ENCODE results near the gene CDKL2.
"Not testable (repeated sequence)": the region's sequence is repeated elsewhere in the genome, so short reads cannot be mapped to it uniquely, and the experiment has no call there.

Gene CDKL2

GRCh38 chr4:75630174-75630936 lies at the start of gene CDKL2:
TSS of gene CDKL2 (minus strand) at chr4:75630528. CDS start at chr4:75625988, 4,540 bp downstream.
- peak; percentile 79 for DNase-seq

GRCh38 chr4:75678965-75679364 lies 48.6 kb upstream of the CDKL2 start:
- no peak for DNase-seq

- DNase-seq, result no peak
Observed at GRCh38 chr4:75678473-75678872, 48.1 kb upstream of the CDKL2 start.

GRCh38 chr4:75675004-75675531 lies 44.7 kb upstream of the CDKL2 start:
- no peak for DNase-seq

DNA sequence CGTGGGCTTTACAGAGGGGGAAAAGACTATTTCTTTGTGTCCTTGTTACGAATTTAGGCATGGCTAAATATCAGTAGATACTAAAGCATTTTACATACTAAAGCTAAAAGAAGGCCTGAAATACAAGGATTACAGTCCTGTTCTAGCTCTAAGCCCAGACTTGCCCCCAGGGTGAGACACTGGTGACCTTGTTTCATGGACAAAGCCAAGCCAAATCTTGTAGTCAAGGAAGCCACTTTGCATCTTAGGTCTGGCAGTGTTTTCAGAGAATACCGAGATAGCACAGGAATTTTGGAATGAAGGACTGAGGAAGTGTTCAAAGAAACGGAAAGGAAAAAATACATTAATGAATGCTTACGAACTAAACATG lies 43.6 kb upstream of the CDKL2 start:
- no peak for DNase-seq

DNA sequence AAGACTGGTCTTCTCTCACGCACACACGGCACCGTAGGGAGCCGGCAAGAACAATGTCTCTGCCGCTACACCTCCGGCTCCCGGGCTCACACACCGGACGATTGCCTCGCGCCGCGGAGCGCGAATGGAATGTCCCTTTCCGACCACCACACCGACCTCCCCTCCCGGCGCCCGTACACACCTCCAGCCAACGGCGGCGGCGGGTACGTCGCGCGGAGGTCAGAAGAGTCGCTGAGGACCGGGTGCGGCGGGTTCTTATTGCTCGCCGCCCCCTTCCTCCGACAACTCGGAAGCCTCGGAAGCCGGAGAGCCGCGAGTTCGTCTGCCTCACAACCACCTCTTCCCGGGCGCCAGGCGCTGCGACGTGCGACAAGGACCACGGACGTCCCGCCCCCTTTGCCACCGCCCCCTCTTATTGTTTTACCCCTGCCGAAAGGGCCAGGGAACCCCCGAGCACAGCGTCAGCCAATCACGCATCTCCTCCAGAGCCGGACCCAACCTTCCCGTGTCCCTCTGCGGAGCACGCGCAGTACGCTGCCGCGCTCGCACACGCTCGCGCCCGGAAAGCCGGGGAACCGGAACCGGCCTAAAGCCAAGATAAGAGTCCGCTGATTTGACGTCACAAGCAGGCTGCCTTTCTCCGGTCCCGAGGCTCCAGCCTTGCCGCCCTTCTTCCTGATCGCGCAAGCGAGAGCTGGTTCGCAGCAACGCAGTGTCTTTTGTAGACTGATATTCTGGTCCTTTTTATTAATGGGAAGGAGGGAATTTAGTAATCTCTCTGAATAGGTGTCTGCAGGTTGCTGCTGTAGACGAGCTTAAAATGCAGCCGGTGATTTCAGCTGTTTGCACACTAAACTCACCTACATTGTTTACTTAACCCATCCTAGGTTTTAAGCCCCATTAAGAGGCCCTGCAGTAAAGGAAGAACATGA lies 43.0 kb upstream of the CDKL2 start, which contains the start of gene G3BP2:
TSS of gene G3BP2 (minus strand) at position 385 of the 932 bp plus-strand sequence. CDS start 11,386 bp downstream, outside the sequence.
- peak; percentile 97 for DNase-seq

- peak; percentile 28 for DNase-seq
Observed at GRCh38 chr4:75672461-75673026, 42.2 kb upstream of the CDKL2 start.

DNA sequence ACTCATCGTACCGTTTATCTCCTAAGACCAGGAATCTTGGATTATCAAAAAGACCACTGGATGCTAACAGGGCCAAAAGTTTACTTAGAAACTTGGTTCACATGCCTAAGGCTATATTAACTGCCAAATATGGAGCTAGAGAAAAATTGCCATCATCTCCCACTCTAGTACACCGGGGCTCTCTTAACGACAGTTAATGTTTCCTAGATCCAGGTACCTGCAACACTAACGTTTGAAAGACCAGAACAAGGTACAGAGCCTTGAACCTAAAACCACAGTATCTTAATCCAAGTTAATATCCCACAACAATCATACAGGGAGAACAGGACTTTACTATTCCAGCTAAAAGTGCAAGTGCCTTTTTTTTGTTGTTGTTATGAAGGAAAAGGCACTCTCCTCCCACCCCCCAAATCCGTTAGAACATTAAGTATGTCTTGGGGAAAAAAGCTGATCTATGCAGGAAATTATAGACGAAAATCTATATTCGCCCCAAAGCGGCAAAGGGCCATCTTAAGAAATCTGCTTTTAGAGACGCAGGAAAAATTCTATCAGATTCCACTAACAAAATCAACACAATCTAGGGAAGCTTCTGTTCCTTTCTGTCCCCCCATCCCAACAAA lies 41.6 kb upstream of the CDKL2 start:
- no peak for DNase-seq

GRCh38 chr4:75668596-75668995 lies 38.3 kb upstream of the CDKL2 start:
- DNase-seq, result no peak

DNA sequence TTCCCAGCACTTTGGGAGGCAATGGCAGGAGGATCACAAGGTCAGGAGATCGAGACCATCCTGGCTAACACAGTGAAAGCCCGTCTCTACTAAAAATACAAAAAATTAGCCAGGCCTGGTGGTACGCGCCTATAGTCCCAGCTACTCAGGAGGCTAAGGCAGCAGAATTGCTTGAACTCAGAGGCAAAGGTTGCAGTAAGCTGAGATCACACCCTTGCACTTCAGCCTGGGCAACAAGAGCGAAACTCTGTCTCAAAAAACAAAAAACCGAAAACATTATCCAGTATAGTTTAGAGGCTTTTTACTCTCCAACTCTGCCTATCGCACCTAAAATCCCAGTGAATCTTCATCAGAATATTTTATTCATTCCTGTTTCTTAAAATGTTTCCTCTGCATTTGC lies 37.3 kb upstream of the CDKL2 start:
- DNase-seq, result not testable (repeated sequence)

DNA sequence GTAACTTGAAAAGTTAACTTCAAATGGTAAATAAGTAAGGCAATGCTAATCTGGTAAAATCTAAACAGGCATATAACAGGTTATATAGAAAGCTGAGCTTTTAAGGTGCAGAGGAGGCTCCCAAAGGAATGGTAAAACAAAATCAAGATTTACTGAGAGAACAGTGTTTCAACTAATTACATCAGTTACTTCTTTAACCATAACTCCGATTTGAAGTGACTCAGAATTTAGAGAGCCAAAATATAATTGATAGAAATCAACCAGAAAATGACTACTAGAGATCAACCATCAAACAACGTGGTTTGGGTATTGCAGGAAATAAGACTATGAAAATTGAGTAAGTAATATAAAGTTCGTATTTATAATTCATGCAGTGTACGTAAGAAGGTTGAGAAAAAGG lies 36.0 kb upstream of the CDKL2 start:
- no peak for DNase-seq

DNA sequence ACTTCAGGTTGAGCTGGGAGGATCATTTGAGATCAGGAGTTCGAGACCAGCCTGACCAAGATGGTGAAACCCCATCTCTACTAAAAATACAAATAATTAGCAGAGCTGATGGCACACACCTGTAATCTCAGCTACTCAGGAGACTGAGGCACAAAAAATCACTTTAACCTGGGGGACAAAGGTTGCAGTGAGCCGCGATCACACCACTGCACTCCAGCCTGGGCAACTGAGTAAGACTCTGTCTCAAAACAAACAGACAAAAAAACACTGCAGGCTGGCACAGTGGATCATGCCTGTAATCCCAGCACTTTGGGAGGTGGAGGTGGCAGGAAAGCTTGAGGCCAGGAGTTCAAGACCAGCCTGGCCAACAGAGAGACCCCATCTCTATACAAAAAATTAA lies 34.3 kb upstream of the CDKL2 start:
- not testable (repeated sequence) for DNase-seq

DNA sequence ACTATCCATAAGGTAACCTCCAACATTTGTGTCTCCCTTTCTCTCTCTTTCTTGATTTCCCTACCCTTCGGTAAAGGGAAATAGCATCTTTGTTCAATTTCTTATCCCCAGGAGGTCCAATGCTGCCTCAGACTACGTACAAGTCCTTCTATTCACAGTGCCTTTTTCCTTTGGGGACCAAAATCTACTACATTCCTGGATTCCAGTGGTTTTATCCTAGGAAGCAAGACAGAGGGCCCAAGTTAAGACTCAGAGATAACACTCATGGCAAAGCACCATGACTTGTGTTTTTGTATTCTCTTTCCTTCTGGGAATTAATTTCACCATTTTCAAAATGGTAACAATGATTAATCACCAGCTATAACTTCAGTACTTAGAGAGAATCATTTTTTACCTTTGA lies 32.3 kb upstream of the CDKL2 start:
- DNase-seq, result no peak

DNA sequence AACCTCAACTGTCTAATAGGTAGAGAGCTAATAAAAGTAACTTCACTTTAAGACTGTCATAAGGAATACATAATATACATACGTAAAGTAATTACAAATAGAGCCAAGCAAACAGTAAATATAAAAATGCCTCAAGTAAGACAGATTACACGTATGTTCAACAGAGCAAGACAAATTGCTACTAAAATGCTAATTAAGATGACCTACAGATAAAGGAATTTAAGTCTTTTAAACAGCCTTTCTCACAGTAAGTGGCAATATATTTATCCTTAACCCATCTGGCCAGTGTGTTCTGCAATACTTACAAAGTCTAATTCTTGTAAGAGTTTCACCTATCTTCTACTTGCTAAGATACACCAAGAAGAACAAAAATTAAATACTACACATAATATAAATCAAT lies 30.2 kb upstream of the CDKL2 start:
- no peak for DNase-seq

- no peak for DNase-seq
Observed at GRCh38 chr4:75659512-75660031, 29.2 kb upstream of the CDKL2 start.

DNA sequence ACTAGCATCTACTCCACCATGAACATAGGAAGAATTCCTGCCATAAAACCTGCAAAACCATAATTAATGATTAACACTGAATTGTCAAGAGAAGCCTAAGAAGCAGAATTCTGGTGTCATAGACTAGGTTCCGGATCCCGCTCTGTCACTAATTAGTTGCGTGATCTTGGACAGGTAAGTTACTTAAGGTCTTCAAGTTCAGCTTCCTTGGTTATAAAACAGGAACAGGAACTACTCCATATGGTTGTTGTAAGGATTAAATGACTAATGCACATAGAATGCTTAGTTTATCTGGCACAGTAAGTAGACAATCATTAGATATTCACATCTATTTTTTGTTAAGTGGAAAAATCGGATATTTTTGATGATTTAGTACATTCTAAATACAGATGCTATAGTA lies 28.5 kb upstream of the CDKL2 start:
- DNase-seq, result no peak

- no peak for DNase-seq
Observed at GRCh38 chr4:75655562-75655961, 25.2 kb upstream of the CDKL2 start.

DNA sequence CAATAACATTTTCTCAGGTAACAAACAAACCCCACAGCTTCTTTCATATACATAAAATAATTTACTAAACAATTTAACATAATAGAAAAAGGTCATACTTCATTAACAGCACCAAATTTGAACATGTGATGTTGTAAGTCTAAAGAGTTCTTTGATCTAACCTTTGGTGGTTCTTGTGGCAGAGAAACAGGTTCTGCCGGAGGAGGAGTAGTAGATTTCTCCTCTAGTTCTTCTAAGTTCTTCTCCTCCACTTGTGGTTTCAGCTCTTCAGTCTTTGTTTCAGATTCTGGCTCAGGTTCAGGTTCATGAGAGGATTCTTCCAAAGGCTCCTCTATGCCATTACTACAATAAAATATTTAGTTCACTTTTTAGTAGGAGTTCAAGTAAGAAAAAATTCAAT lies 24.6 kb upstream of the CDKL2 start:
- peak; percentile 69 for DNase-seq

DNA sequence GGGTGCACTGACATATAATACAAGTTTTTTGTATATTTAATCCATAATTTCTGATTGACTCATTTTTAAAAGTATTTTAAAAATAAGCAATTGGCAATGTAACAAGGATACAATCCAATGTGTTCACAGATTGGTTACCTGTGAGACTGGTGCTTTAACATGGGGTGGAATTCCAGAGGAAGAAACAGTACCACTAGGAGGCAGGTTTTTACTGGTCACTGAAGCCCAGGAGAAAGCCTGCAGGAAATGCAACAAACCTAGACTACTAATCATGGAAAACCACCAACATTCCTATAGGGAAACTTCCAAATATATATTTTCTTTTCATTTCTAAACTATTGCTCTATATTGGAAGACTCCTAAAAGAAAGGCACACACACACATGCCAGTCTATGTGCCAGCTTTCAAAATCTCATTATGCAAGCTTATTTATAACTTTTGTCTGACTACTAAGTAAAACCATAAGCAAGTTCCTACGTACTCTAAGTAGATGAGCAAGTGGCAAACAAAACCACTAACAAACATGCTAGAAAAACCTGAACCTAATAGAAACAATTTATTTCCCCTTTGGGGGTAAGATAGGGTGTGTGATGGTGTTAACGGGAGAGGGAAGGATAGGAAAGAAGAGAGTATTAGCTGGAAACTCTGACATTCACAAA lies 23.6 kb upstream of the CDKL2 start:
- no peak for DNase-seq

GRCh38 chr4:75644095-75644494 lies 13.8 kb upstream of the CDKL2 start:
- DNase-seq, result no peak

DNA sequence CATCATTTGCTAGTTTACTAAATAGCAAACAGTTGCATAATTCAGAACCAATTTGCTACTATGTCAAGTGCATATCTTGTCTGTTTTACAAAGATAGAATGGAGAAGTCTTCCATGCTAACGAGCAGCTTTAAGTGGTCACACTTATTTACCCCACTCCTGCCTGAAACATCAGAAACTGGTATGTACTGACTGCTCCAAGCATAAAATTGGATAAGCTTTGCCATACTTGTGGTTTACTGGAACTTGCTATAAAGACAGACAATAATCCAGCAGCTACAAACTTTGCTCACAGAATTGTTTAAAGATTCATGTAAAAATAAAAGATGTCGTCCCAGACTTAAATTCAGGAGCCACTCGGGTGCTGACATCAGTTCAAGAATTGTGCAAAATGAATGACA lies 13.3 kb upstream of the CDKL2 start:
- no peak for DNase-seq

DNA sequence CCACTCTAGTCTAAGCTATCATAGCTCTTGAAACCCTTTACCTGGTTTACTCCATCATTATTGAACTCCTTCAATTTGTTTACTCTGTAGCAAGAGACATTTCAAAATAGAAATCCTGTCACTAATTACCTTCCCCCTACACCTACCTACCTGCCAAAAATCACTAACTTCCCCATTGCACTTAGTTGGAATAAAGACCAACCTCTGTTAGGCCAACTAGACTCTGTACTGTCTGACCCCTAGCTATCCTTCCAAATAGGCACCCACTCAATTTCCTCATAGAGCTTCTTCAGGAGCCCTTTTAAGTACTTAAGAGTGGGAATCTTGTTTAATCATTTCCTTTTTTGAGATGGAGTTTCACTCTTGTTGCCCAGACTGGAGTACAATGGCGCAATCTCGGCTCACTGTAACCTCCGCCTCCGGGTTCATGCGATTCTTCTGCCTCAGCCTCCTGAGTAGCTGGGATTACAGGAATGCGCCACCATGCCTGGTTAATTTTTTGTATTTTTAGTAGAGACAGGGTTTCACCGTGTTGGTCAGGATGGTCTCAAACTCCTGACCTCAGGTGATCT lies 8.9 kb upstream of the CDKL2 start:
- DNase-seq, result no peak

Data from DMS79 (cell line).